Type B pancreatic cell (in vitro differentiated cells): ENCODE measurements around the gene RAB8A. TPM values are rescaled to one million over a fixed set of nuclear protein-coding genes. Genes with fewer than 3 reads are reported as not detected.

Experiments used
- DNase-seq: peaks from one replicate; pipeline ENCODE4 v3.0.0; 2021; ENCODE audit warnings: mixed read lengths; ENCODE audit not compliant: unreplicated experiment; ENCODE audit errors: extremely low spot score
- H3K27ac Mint-ChIP-seq: 2 replicates; pipeline ENCODE4 v1.8.0; 2021; ENCODE audit warnings: mild to moderate bottlenecking, mixed read lengths
- H3K27me3 Mint-ChIP-seq: 2 replicates; pipeline ENCODE4 v1.8.0; 2021; ENCODE audit warnings: mixed read lengths
- H3K36me3 Mint-ChIP-seq: 2 replicates; pipeline ENCODE4 v1.8.0; 2021; ENCODE audit warnings: mixed read lengths
- H3K4me1 Mint-ChIP-seq: one replicate; pipeline ENCODE4 v1.8.0; 2021; ENCODE audit warnings: mixed read lengths; ENCODE audit not compliant: unreplicated experiment
- H3K4me3 Mint-ChIP-seq: 2 replicates; pipeline ENCODE4 v1.8.0; 2021; ENCODE audit warnings: mild to moderate bottlenecking, mixed read lengths
- H3K9me3 Mint-ChIP-seq: 2 replicates; pipeline ENCODE4 v1.8.0; 2021; ENCODE audit warnings: mixed read lengths
- CTCF ChIP-seq: fragments of 200-600 bp; sonication (generic); conservative IDR thresholded peaks from 2 replicates; pipeline ENCODE4 v1.5.0; 2021; ENCODE audit warnings: antibody characterized with exemption, mild to moderate bottlenecking
- total RNA-seq: library from RNA; stranded (reverse); gene quantifications from 2 replicates; pipeline ENCODE4 v1.2.1, GENCODE V29; 2021; ENCODE audit warnings: low replicate concordance

Gene RAB8A
- total RNA-seq, 1 donor from 2014 or later = 86.9 TPM

GRCh38 chr19:16156904-16157303, 45.2 kb downstream of the RAB8A start:
- no peak overlapping the region for H3K27ac Mint-ChIP-seq
- H3K4me1 Mint-ChIP-seq = no peaks in the 10 kb centered on the region
- no peak for DNase-seq
- no peaks in the 10 kb centered on the region for H3K9me3 Mint-ChIP-seq
- H3K4me3 Mint-ChIP-seq = no peak overlapping the region
- no peak for TF ChIP-seq CTCF
- no peaks in the 10 kb centered on the region for H3K27me3 Mint-ChIP-seq
- no peaks in the 10 kb centered on the region for H3K36me3 Mint-ChIP-seq

GRCh38 chr19:16157601-16158000, 45.9 kb downstream of the RAB8A start:
- H3K4me3 Mint-ChIP-seq = no peak overlapping the region
- no peak for DNase-seq
- no peaks in the 10 kb centered on the region for H3K36me3 Mint-ChIP-seq
- no peaks in the 10 kb centered on the region for H3K4me1 Mint-ChIP-seq
- TF ChIP-seq CTCF = no peak
- H3K9me3 Mint-ChIP-seq = no peaks in the 10 kb centered on the region
- no peaks in the 10 kb centered on the region for H3K27me3 Mint-ChIP-seq
- H3K27ac Mint-ChIP-seq = no peak overlapping the region

GRCh38 chr19:16159655-16160054, 48.0 kb downstream of the RAB8A start:
- Mint-ChIP-seq H3K4me1 (no peaks in the 10 kb centered on the region), H3K36me3 (no peaks in the 10 kb centered on the region), H3K27me3 (no peaks in the 10 kb centered on the region), H3K4me3 (no peak overlapping the region), H3K9me3 (no peaks in the 10 kb centered on the region), H3K27ac (no peak overlapping the region)
- DNase-seq = no peak
- no peak for TF ChIP-seq CTCF

- Mint-ChIP-seq H3K27ac (no peak overlapping the region), H3K4me3 (no peak overlapping the region), H3K36me3 (no peaks in the 10 kb centered on the region), H3K27me3 (no peaks in the 10 kb centered on the region), H3K9me3 (no peaks in the 10 kb centered on the region), H3K4me1 (no peaks in the 10 kb centered on the region)
- DNase-seq = no peak
- no peak for TF ChIP-seq CTCF
Observed at GRCh38 chr19:16160445-16160942, 48.8 kb downstream of the RAB8A start.

- no peaks in the 10 kb centered on the region for H3K27me3 Mint-ChIP-seq
- H3K4me3 Mint-ChIP-seq = no peak overlapping the region
- H3K9me3 Mint-ChIP-seq = no peaks in the 10 kb centered on the region
- no peak for DNase-seq
- H3K36me3 Mint-ChIP-seq = no peaks in the 10 kb centered on the region
- TF ChIP-seq CTCF = no peak
- H3K4me1 Mint-ChIP-seq = no peaks in the 10 kb centered on the region
- H3K27ac Mint-ChIP-seq = no peak overlapping the region
Observed at GRCh38 chr19:16160943-16161560, 49.4 kb downstream of the RAB8A start.
